Measurements from ENCODE around the gene GGT6.

DNA sequence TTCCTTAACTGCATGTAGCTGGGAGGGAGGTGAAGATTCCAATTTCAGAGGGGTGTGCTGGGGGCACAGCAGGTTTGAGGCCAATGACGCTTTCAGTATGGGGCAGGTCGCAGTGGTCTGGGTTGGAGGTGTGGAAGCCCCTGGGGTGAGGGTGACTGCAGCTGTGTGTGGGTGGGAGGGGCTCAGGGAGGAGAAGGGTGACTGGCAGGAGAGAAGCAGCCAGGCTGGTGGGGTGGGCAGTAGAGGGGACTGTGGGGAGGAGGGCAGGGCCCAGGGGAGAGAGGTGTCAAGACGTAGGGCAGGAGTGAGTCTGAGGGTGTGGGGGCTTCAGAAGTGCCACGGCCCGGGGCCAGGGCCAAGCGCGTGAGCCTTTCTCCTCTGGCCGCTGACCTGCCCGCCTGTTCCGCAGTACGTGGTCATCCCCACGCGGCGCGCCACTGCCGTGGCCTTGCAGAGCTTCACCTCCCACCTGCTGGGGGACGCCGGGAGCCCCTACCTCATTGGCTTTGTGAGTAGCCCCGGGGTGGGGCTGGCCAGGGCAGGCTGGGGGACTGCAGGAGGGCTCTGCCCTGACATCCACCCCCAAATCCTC lies 24.6 kb downstream of the GGT6 start:
- TF ChIP-seq EZH2 (IDR thresholded peaks at IDR 0.05; ENCODE audit: borderline replicate concordance, low read length): no peak
- TF ChIP-seq, protein P1, sequence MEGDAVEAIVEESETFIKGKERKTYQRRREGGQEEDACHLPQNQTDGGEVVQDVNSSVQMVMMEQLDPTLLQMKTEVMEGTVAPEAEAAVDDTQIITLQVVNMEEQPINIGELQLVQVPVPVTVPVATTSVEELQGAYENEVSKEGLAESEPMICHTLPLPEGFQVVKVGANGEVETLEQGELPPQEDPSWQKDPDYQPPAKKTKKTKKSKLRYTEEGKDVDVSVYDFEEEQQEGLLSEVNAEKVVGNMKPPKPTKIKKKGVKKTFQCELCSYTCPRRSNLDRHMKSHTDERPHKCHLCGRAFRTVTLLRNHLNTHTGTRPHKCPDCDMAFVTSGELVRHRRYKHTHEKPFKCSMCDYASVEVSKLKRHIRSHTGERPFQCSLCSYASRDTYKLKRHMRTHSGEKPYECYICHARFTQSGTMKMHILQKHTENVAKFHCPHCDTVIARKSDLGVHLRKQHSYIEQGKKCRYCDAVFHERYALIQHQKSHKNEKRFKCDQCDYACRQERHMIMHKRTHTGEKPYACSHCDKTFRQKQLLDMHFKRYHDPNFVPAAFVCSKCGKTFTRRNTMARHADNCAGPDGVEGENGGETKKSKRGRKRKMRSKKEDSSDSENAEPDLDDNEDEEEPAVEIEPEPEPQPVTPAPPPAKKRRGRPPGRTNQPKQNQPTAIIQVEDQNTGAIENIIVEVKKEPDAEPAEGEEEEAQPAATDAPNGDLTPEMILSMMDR (IDR thresholded peaks at IDR 0.05; ENCODE audit: low read length): no peak

All from OCI-LY1 (cell line).